Renal pelvis (tissue), 4 donors: Measurements from ENCODE around the gene FFAR2. TPM values are rescaled to one million over a fixed set of nuclear protein-coding genes. Genes with fewer than 3 reads are reported as not detected.
A peak's percentile ranks its signal among the peaks of the same experiment; 100 is the strongest.

Experiments used
- DNase-seq: peaks from one replicate; pipeline ENCODE4 v3.0.0-alpha.2; 2013
- polyA plus RNA-seq, 3 donors: library from polyadenylated mRNA; unstranded; fragments of 120-200 nt; gene quantifications; one replicate each; pipeline ENCODE4 v1.2.1, GENCODE V29; 2013; ENCODE audit not compliant: insufficient read length in 3 of 3

The FFAR2 gene
- polyA plus RNA-seq, 3 donors = 0.19 to 0.41 (median 0.28) TPM

DNA sequence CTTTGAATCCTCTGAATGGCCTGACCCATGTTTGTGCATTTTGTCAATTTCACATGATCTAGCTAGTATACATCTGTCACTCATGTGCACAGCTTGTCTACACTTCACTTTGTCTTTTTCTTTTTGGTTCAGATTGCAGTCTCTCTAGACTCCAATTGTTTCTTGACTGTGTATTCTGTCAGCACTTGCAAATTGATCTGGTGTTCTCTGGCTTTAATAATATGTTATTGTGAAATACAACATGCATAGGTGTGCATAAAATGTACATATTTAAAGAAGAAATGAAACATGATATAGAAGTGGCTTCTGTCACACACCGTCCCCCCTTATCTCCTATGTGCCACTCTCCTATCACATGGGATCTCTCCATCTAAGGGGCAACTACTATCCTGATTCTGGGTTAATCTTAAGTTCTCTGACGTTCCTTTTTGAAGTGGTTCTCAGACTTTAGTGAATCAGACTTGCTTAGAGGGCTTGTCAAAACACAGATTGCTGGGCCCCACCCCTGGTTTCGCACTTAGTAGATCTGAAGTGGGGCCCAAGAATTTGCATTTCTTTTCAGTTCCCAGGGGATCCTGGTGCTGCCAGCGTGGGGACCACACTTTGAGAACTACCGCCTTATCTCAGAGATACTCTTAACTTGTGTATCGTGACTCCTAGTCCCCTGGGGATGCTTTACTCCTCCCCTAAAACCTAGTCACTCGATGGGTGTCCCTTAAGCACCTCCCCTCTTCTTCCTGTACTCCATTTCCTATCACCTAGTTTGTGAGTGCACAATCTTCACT is 36.4 kb downstream of the FFAR2 start:
- DNase-seq = no peak

DNA sequence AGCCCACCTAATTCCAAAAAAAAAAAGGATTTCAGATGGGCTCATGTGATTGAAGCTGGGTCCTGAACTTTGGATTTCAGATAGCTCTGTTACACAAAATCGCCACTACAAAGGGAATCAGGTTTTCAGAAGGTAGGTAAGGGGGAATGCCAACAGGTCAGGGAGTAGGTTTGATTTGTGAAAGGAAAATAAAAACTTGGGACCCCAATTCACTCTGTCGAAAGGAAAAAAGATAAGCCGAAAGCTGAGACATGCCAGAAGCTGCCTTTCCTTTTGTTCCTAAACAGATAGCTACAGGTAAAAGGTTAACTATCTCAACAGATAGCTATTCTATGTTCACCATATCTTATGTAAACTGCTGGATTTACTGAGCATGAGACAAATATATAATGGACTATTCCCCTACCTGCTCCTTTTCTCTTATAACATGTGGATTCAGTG is 38.2 kb downstream of the FFAR2 start:
- no peak for DNase-seq

DNA sequence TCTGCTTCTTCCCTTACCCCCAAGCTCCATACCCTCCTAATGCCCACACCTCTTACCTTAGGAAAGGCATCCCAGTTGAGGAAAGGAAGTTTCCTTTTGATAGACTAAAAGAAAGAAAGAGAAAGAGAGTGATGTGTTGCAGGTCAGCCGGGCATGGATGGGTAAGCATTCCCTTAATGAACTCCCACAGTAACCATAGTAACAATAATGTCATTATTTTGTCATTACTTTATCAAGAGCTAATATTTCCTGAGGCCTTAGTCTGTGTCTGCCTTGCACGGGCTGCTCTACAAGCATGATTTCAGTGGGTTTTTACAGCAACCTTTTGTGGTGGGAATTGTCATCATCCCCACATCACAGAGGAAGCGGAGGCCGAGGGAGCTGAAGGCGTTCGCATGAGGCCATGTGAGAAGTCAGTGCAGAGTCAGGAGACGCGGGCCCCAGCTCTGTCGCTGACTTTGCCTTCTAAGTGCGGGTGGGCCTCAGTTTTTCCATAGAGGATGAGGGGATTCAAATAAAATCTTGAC is 39.7 kb downstream of the FFAR2 start:
- DNase-seq = no peak

DNA sequence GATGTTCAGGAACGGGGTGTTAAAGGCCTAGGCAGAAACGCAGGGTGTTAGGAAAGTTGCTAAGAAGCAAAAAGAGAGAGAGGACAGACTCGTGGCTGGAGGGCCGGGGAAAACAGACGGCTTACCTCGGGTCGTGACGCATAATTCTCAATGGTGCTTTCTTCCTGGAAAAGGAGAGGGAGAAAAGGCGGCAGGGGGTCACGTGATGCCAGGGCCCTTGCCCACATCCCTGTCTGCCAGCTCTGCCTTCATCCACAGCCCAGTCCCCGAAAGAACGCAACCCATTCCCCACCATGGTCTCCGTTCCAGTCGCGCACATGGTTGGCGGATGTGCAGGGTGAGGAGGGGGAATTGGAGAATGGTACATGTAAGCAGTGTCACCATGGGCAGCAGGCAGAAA is 40.6 kb downstream of the FFAR2 start:
- DNase-seq = no peak

DNA sequence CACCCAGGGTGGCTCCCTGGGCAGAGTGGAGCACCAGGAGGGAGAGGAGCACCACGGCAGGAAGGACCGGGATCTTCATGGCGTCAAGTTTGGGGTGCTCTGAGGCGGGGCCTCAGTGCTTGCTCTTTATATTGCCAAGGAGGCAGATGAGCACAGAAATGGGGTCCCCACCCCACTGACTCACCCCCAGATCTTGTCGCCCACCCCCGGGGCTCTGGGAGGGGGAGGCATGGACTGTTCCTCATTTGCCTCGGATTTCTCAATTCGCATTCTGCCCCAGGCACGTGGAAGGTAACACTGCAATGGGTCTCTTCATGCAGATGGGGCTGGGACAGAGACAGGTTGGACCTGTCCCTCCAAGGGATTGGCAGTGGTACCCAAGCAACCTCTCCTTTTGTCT is 42.3 kb downstream of the FFAR2 start, which contains the start of gene KRTDAP:
TSS of gene KRTDAP (minus strand) at position 101 of the 400 bp plus-strand sequence. CDS start at position 79, 22 bp downstream.
- no peak for DNase-seq

DNA sequence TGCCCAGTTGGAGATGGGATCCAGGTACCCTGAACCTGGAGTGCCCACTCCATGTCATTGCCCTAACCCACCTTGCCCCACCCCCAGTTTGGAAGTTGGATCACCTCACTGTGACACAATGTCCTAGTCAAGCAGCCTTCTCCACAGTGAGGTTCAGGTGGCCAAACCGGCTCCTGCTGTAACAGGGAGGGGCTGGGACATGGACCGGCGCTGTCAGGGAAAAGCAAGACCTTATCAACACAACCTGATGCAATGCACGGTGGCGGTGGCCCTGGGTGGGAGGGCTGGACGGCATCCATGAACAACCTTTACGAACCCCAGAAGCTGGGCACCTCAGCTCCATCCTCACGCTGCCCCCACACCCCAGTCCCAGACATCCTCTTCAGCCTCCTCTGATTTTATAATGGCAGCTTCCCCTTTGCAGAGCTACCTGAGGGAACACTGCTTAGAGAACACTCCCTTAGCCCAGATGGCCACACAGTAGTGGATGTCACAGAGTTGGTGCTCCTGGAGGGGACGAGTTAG is 43.8 kb downstream of the FFAR2 start:
- DNase-seq = no peak

DNA sequence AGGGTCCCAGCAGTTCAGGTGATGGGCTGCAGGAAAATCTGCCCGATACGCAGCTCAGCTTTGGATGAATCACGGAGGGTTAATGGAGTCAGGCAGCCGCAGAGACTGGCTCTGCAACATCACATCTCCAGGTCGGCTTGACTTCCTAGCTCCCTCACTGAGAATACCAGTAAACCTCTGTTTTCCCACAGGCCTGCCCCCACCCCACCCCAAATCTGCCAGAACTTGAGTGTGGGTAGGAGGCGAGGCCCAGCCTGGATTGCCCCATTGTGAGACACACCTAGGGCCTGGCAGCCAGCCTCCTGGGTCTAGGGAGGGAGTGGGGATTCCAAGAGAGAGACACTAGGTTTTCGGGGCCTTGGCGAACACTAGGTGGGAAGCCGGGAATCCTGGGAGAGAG is 45.9 kb downstream of the FFAR2 start:
- DNase-seq = no peak

DNA sequence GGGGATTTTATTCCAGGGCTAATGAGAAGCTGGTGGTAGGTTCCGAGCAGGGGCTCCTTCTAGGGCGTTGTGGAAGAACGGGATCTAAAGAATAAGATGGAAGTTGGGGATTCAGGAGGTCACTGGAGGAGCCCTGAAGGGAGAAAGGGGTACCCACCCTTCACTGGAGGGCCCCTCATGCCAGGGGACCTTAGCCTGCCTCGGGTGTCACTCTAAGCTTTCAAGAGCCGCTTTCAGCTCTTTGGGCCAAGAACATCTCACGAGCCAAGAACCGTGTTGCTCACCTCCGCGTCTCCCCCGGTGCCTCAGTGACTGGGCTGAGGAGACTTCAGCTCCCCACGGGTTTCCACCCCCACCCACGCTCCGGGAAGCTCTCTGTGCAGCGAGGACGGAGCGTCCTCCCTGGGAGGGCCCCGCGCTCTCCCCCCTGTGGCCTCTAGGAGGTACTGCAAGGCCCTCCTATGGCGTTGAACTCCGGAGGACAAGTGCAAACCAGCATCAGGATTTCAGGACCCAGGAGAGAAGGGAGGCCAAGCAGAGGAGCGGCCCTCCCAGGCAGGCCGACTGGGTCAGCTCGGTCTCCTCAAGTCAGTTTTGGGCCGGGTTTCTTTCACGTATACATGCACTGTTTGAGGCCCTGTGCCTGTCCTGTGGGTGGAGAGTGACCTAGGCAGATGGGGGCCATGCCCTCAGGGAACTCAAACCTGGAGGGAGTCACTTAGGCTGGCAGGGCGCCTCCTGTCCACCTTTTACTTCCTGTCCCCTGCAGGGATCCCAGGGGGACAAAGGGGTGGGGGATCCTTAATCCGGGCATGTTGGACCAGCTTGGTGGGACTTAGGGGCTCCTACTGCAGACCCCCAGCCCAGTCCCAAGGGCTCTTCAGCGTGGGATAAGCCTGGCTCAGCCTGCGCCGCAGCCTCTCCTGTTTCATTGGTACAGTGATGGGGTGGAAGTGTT is 47.3 kb downstream of the FFAR2 start:
- peak; percentile 48 for DNase-seq

DNA sequence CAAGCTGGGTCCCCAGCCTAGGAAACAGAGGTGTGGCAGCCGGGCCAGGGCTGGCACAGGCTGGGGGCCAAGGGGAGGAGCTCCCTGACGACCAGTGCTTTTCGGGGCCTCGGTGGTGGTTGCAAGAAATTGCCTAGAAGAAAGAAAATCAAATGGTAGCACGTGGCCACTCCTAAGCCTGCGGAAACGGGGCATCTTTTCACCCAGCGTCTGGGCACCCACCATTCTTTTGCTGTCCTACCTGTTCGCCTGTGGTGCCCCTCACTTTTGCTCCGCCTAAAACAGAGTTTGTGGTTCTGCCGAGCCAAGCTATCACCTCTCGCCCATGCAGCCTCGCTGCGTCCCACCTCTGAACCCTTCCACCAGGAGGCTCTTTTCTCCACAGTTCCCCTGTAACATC is 49.3 kb downstream of the FFAR2 start:
- DNase-seq = no peak

DNA sequence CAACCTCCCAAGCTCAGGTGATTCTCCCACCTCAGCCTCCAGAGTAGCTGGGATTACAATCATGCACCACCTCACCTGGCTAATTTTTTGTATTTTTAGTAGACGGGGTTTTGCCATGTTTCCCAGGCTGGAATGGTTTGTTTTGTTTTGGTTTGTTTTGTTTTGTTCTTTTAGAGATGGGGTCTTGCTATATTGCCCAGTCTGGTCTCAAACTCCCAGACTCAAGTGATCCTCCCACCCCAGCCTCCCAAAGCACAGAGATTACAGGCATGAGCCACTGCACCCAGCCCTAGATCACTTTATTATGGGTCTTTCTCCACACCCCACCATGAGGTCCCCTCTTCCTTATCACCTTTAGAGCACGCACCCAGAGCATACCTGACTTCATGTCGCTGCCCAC is 50.2 kb downstream of the FFAR2 start:
- DNase-seq = no peak

DNA sequence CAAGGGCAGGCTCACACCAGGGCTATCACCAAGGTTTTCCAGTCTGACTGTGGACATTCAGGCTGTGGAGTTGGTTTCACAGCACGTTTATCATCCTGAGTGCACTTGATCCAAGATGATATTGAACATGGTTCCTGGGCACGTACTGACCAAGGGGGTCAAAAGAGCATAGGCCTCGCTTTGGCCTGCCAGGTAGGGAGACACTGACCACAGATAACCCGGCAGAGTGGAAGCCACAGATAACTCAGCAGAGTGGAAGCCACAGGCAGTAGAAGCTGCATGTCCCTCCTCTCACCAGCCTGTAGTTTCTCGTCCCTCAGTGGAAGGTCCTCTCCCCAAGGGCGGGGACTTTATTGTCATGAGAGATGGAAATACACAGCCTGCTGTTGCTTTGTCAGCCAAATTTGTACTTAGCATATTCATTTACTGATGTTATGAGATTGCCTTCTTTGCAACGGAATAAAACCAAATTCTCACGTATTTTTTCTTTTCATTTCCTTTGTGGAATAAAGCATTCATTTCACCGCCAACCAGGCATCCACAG is 51.0 kb downstream of the FFAR2 start:
- DNase-seq = no peak

DNA sequence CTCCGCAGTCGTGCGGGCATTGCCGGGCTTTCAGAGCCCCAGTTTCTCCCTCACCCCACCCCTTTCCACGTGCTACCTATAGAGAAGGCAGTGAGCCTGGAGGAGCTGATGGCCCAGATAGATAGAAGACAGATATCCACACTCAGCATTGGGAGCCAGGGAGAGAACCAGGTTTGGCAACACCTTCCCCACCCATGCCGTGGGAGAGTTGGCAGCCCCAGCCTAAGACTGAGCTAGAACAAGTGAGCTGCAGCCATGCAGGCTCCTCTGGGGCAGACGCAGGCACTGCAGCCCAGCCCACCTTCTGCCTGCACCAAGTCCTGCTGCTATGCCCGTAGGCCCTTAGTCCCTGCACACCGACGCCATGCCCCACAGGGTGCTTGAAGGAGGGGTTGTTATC is 52.6 kb downstream of the FFAR2 start:
- no peak for DNase-seq

Other genes starting within 250 kb of the FFAR2 start
- under 1 TPM in 1 of 3 donors, not detected in 2; 0.07 TPM for gene FAM187B, start 219.5 kb upstream of the FFAR2 start, polyA plus RNA-seq
- gene LSR, start 199.3 kb upstream of the FFAR2 start, polyA plus RNA-seq = 10 to 100 TPM; 65.3 to 68.6 (median 67.9) TPM
- gene USF2, start 179.3 kb upstream of the FFAR2 start, polyA plus RNA-seq = 100 to 1,000 TPM; 171 to 192 (median 185) TPM
- under 1 TPM; 0.19 to 0.34 (median 0.25) TPM for gene HAMP, start 165.7 kb upstream of the FFAR2 start, polyA plus RNA-seq
- 1 to 10 TPM; 5.1 to 6.2 (median 5.3) TPM for gene MAG, start 156.1 kb upstream of the FFAR2 start, polyA plus RNA-seq
- gene CD22, start 119.1 kb upstream of the FFAR2 start, polyA plus RNA-seq = 10 to 100 TPM in 2 of 3 donors, 1 to 10 TPM in 1; 8.4 to 33.6 (median 15.5) TPM
- gene FFAR1, start 100.4 kb upstream of the FFAR2 start, polyA plus RNA-seq = under 1 TPM; 0.46 to 0.70 (median 0.53) TPM
- gene FFAR3, start 89.8 kb upstream of the FFAR2 start, polyA plus RNA-seq = under 1 TPM in 2 of 3 donors, not detected in 1; 0.20 to 0.31 TPM
- under 1 TPM in 1 of 3 donors, not detected in 2; 0.18 TPM for gene GPR42, start 77.2 kb upstream of the FFAR2 start, polyA plus RNA-seq
- gene KRTDAP, start 42.2 kb downstream of the FFAR2 start, polyA plus RNA-seq = 1 to 10 TPM in 1 of 3 donors, under 1 TPM in 2; 0.48 to 1.6 (median 0.70) TPM
- gene DMKN, start 65.4 kb downstream of the FFAR2 start, polyA plus RNA-seq = 100 to 1,000 TPM in 2 of 3 donors, 10 to 100 TPM in 1; 72.2 to 133 (median 113) TPM
- gene SBSN, start 80.1 kb downstream of the FFAR2 start, polyA plus RNA-seq = not detected
- not detected for gene GAPDHS, start 85.2 kb downstream of the FFAR2 start, polyA plus RNA-seq
- gene TMEM147, start 97.4 kb downstream of the FFAR2 start, polyA plus RNA-seq = 100 to 1,000 TPM in 1 of 3 donors, 10 to 100 TPM in 2; 94.0 to 109 (median 96.3) TPM
- under 1 TPM in 1 of 3 donors, not detected in 2; 0.03 TPM for gene ATP4A, start 115.4 kb downstream of the FFAR2 start, polyA plus RNA-seq
- gene PMIS2, start 137.9 kb downstream of the FFAR2 start, polyA plus RNA-seq = not detected
- gene HAUS5, start 164.5 kb downstream of the FFAR2 start, polyA plus RNA-seq = 10 to 100 TPM; 25.2 to 33.1 (median 25.4) TPM
- gene RBM42, start 180.8 kb downstream of the FFAR2 start, polyA plus RNA-seq = 10 to 100 TPM; 66.7 to 93.3 (median 84.2) TPM
- 1 to 10 TPM; 2.4 to 2.7 (median 2.4) TPM for gene ETV2, start 193.5 kb downstream of the FFAR2 start, polyA plus RNA-seq
- gene COX6B1, start 200.1 kb downstream of the FFAR2 start, polyA plus RNA-seq = 100 to 1,000 TPM; 306 to 397 (median 334) TPM
- gene UPK1A, start 218.3 kb downstream of the FFAR2 start, polyA plus RNA-seq = 10 to 100 TPM; 13.1 to 27.1 (median 15.8) TPM